ENCODE measurements around the gene ADIPOQ.
"Not testable (repeated sequence)": the region's sequence is repeated elsewhere in the genome, so short reads cannot be mapped to it uniquely, and the experiment has no call there.

ADIPOQ gene

GRCh38 chr3:186873796-186874195 lies 31.3 kb downstream of the ADIPOQ start:
- DNase-seq = not testable (repeated sequence)

- DNase-seq = not testable (repeated sequence)
Measured at GRCh38 chr3:186874216-186874615, 31.7 kb downstream of the ADIPOQ start.

GRCh38 chr3:186874841-186875240 lies 32.3 kb downstream of the ADIPOQ start:
- not testable (repeated sequence) for DNase-seq

- DNase-seq = no peak
Measured at GRCh38 chr3:186875708-186876107, 33.2 kb downstream of the ADIPOQ start.

GRCh38 chr3:186879781-186880180 lies 37.3 kb downstream of the ADIPOQ start:
- DNase-seq = no peak

- DNase-seq = no peak
Measured at GRCh38 chr3:186880406-186880805, 37.9 kb downstream of the ADIPOQ start.

- no peak for DNase-seq
Measured at GRCh38 chr3:186882150-186882524, 39.6 kb downstream of the ADIPOQ start.

- peak; percentile 66 for DNase-seq
Measured at GRCh38 chr3:186882881-186883685, 40.6 kb downstream of the ADIPOQ start.

GRCh38 chr3:186883686-186884058 lies 41.2 kb downstream of the ADIPOQ start:
- DNase-seq = no peak

GRCh38 chr3:186884868-186885267 lies 42.4 kb downstream of the ADIPOQ start:
- not testable (repeated sequence) for DNase-seq

GRCh38 chr3:186886202-186886981 lies 43.9 kb downstream of the ADIPOQ start:
- DNase-seq = no peak

GRCh38 chr3:186887507-186887938 lies 45.0 kb downstream of the ADIPOQ start:
- DNase-seq = not testable (repeated sequence)

GRCh38 chr3:186888569-186888968 lies 46.1 kb downstream of the ADIPOQ start:
- no peak for DNase-seq

GRCh38 chr3:186889698-186890097 lies 47.2 kb downstream of the ADIPOQ start:
- not testable (repeated sequence) for DNase-seq

- no peak for DNase-seq
Measured at GRCh38 chr3:186890911-186891310, 48.4 kb downstream of the ADIPOQ start.

GRCh38 chr3:186893071-186893470 lies 50.6 kb downstream of the ADIPOQ start:
- DNase-seq = not testable (repeated sequence)

- no peak for DNase-seq
Measured at GRCh38 chr3:186895406-186895805, 52.9 kb downstream of the ADIPOQ start.

GRCh38 chr3:186896006-186896405 lies 53.5 kb downstream of the ADIPOQ start:
- no peak for DNase-seq

GRCh38 chr3:186896875-186897274 lies 54.4 kb downstream of the ADIPOQ start:
- DNase-seq = no peak

GRCh38 chr3:186901135-186901734 lies 58.7 kb downstream of the ADIPOQ start:
- peak; percentile 25 for DNase-seq

- DNase-seq = peak; percentile 44
Measured at GRCh38 chr3:186902154-186902553, 59.6 kb downstream of the ADIPOQ start.

- DNase-seq = no peak
Measured at GRCh38 chr3:186902713-186903112, 60.2 kb downstream of the ADIPOQ start.

- DNase-seq = not testable (repeated sequence)
Measured at GRCh38 chr3:186903676-186904075, 61.2 kb downstream of the ADIPOQ start.

- DNase-seq = not testable (repeated sequence)
Measured at GRCh38 chr3:186907075-186907474, 64.6 kb downstream of the ADIPOQ start.
